Testis (tissue), 2 donors: ENCODE data around the gene AUTS2.

Experiments used
- POLR2A ChIP-seq: fragments of 450-650 bp; IDR thresholded peaks from one replicate; pipeline ENCODE4 v1.6.1; 2017; ENCODE audit warnings: antibody characterized with exemption, mild to moderate bottlenecking, moderate library complexity
- TF ChIP-seq, protein P1 (sequence below), 3 experiments: fragments of 450-650 bp in 2 of 3; fragments of 200-600 bp in 1 of 3; sonication (generic) in 1 of 3; IDR thresholded peaks; one replicate each; pipeline ENCODE4 v1.5.1; 2016 to 2019; ENCODE audit warnings: antibody characterized with exemption in 3 of 3, mild to moderate bottlenecking in 2 of 3, moderate library complexity in 1 of 3

DNA sequence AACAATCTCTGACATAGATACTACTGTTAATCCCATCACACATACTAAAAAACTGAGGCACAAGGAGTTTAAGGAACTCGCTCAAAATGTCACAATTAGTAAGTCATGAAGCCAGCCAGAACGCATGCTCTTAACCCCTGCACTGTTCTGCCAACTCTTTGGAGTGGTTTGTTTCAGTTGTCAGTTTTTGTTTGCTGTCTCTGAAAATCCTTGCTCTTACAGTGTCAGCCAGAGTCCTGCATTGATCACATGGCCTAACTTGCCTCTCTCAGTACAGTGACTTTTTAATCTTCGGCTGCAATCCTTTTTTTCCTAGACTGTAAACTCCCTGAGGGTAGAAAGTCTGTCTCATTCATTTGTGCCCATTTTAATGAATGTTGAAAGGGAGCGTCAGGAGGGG lies 753.8 kb downstream of the AUTS2 start:
- no peak for TF ChIP-seq POLR2A
- TF ChIP-seq, protein P1, sequence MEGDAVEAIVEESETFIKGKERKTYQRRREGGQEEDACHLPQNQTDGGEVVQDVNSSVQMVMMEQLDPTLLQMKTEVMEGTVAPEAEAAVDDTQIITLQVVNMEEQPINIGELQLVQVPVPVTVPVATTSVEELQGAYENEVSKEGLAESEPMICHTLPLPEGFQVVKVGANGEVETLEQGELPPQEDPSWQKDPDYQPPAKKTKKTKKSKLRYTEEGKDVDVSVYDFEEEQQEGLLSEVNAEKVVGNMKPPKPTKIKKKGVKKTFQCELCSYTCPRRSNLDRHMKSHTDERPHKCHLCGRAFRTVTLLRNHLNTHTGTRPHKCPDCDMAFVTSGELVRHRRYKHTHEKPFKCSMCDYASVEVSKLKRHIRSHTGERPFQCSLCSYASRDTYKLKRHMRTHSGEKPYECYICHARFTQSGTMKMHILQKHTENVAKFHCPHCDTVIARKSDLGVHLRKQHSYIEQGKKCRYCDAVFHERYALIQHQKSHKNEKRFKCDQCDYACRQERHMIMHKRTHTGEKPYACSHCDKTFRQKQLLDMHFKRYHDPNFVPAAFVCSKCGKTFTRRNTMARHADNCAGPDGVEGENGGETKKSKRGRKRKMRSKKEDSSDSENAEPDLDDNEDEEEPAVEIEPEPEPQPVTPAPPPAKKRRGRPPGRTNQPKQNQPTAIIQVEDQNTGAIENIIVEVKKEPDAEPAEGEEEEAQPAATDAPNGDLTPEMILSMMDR (IDR thresholded peaks at IDR 0.05) = no peak
